Ramos (cell line): ENCODE results near the gene ARHGEF10L.

Experiments
- in situ Hi-C: fragments of 300-500 bp; cut with MboI; formaldehyde crosslinking; loops from one replicate; pipeline ENCODE4 v1.14.3; 2022; ENCODE audit warnings: low sequenced_read_pairs; ENCODE audit not compliant: unreplicated experiment

The ARHGEF10L gene

DNA sequence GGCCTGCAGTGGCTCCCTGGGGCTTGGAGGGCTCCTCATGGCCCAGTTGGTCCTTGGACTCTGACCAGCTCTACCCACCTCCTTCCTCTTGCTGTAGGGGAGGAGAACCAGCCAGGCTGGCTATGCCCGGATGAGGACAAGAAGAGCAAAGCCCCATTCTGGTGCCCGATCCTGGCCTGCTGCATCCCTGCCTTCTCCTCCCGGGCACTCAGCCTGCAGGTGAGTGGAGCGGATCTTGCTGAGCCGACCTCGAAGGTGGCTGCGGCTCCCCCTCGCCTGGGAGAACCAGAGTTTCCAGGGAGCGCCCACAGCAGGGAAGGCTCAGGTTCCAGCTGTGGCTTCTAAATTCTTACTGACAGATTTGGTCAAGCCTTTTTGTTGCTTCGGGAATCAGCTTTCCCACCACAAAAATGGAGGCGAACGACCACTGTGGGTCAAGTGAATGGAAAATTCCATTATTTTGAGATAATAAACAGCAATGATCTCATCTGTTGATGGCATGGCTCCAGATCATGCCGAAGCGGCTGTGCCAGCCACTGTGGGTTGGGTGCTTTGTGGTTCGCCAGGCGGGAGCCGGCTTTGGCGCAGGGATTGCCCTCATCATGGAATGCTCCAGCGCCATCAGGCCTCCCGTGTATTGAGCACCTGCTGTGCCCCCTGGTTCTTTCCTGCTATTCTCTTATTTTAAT lies 109.1 kb downstream of the ARHGEF10L start:
- in situ Hi-C loops: no loop called here

GRCh38 chr1:17649371-17650106 lies 110.0 kb downstream of the ARHGEF10L start:
- in situ Hi-C loops: loop anchor here (25.0 kb wide), 1 partner anchor 463 kb away; the partner anchor contains the start of gene IGSF21

GRCh38 chr1:17653276-17653675 lies 113.8 kb downstream of the ARHGEF10L start:
- in situ Hi-C loops: loop anchor here (25.0 kb wide), 1 partner anchor 459 kb away; the partner anchor contains the start of gene IGSF21

- in situ Hi-C loops: loop anchor here (25.0 kb wide), 1 partner anchor 458 kb away; the partner anchor contains the start of gene IGSF21
Observed at GRCh38 chr1:17653728-17654351, 114.3 kb downstream of the ARHGEF10L start.

DNA sequence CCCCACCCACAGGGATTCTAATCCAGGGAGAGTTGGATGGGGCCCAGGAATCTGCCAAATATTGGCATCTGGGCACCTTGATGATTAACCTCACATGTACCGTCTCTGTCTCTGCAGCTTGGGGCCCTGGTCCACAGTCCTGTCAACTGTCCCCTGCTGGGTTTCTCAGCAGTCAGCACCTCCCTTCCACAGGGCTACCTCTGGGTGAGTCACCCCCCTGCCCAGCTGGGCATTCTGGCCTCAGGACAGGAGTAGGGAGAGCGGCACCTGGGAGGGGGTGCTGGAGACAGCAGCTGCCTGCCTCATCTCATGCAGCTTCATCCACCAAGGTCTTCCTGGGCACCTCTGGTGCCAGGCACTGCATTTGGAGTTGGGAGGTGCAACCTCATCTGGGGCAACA lies 115.0 kb downstream of the ARHGEF10L start:
- in situ Hi-C loops: loop anchor here (25.0 kb wide), 1 partner anchor 458 kb away; the partner anchor contains the start of gene IGSF21

DNA sequence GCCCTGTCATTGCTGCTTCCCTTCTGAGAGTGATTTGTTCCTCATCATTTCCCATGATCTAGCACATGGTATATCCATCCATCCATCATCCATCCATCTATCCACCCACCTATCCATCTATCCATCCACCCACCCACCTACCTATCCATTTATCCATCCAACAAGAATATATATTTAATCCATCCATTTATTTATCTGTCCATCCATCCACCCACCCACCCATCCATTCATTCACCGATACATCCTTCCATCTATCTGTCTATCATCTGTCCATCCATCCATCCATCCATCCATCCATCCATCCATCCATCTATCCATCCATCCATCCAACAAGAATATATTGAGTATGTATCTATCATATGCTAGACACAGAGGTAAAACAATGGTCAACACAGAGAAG lies 115.7 kb downstream of the ARHGEF10L start:
- in situ Hi-C loops: loop anchor here (25.0 kb wide), 1 partner anchor 457 kb away; the partner anchor contains the start of gene IGSF21

DNA sequence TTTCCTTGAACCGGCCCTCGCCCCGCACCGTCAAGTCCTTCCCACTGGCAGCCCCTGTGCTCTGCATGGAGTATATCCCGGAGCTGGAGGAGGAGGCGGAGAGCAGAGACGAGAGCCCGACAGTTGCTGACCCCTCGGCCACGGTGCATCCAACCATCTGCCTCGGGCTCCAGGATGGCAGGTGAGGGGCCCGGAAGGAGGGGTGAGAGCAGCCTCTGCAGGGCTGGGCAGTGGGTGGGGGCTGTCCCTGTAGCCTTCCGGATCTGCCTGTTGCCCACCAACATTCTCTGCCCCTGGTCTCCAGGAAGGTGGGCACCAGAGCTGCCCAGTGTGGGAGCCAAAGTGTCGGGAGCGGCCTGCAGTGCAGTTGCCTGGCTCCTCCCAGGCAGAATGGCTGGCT lies 116.4 kb downstream of the ARHGEF10L start:
- in situ Hi-C loops: loop anchor here (25.0 kb wide), 1 partner anchor 456 kb away; the partner anchor contains the start of gene IGSF21

GRCh38 chr1:17657436-17657835 lies 117.9 kb downstream of the ARHGEF10L start:
- in situ Hi-C loops: loop anchor here (25.0 kb wide), 1 partner anchor 455 kb away; the partner anchor contains the start of gene IGSF21

DNA sequence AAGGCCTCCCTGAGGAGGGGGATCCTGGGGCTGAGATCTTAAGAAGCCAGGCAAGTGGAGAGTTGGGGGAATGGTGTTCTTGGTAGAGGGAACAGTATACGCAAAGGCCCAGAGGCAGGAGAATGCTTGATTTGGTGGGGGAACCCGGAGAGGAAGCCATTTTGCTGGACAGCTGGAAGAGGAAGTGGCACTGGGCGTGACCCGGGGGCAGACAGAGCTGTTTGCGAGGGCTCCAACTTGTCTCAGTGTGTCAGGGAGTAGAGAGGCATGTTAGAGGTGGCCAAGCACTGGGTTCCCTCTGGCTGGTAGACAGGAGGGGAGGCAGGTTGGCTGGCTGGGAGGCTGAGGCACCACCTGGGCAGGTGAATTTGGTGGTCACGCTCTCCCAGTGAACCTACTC lies 119.3 kb downstream of the ARHGEF10L start:
- in situ Hi-C loops: loop anchor here (25.0 kb wide), 1 partner anchor 453 kb away; the partner anchor contains the start of gene IGSF21

- in situ Hi-C loops: loop anchor here (25.0 kb wide), 1 partner anchor 451 kb away; the partner anchor contains the start of gene IGSF21
Observed at GRCh38 chr1:17661546-17662157, 122.2 kb downstream of the ARHGEF10L start.

- in situ Hi-C loops: loop anchor here (25.0 kb wide), 1 partner anchor 450 kb away; the partner anchor contains the start of gene IGSF21
Observed at GRCh38 chr1:17662296-17662695, 122.8 kb downstream of the ARHGEF10L start.

DNA sequence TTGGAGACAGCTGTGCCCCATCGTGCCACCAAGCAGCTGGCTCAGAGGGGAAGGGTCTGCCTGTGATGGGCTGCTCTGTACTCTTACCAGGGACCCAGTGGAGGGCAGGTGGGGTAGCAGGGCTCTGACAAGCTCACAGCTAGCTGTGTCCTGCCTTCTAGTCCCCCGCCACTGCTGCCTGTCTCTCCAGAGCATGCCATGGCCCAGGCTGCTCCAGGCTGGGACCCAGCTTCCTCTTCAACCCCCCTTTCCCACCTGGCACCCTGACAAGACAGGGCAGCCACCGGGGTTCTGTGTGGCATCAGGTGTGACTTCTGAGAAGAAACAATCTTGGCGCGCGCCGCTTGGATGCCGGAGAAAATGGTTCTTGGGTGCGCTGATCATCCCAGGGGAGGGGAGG lies 123.3 kb downstream of the ARHGEF10L start:
- in situ Hi-C loops: loop anchor here (25.0 kb wide), 1 partner anchor 450 kb away; the partner anchor contains the start of gene IGSF21

DNA sequence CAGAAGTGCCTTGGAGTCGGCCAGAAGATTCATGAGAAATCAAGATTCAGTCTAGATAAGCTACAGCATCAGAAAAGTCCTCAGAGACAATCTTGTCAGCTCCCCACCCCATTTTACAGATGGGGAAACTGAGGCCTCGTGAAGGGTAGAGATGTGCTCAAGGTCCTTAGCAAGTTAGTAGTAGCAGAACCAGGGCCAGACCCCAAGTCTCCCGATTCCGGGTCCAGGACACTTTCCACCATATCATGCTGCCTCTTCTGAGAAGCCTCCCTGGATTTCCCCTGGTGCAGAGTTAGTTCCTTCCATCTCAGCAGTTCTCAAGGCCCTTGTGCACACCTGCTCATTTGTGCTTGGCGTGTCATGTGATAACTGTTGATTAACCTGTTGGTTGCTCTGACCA lies 124.1 kb downstream of the ARHGEF10L start:
- in situ Hi-C loops: loop anchor here (25.0 kb wide), 1 partner anchor 449 kb away; the partner anchor contains the start of gene IGSF21

DNA sequence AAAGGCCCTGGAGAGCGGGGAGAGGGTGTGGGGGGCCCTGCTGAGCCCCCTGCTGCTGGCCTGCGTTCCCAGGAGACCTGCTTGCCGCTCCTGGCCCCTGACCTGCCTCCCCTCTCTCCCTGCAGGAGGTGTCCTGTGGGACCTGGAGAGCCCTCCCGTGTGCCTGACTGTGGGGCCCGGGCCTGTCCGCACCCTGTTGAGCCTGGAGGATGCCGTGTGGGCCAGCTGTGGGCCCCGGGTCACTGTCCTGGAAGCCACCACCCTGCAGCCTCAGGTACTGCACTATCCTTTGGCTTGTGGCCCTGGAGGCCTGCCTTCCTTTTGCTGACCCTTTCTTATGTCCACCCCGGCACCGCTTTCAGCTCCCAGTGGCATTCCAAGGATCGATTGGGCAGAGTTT lies 124.8 kb downstream of the ARHGEF10L start:
- in situ Hi-C loops: loop anchor here (25.0 kb wide), 1 partner anchor 448 kb away; the partner anchor contains the start of gene IGSF21

- in situ Hi-C loops: loop anchor here (25.0 kb wide), 1 partner anchor 447 kb away; the partner anchor contains the start of gene IGSF21
Observed at GRCh38 chr1:17665054-17665453, 125.6 kb downstream of the ARHGEF10L start.

- in situ Hi-C loops: loop anchor here (25.0 kb wide), 1 partner anchor 446 kb away; the partner anchor contains the start of gene IGSF21
Observed at GRCh38 chr1:17665950-17666720, 126.6 kb downstream of the ARHGEF10L start.

GRCh38 chr1:17667641-17668040 lies 128.1 kb downstream of the ARHGEF10L start:
- in situ Hi-C loops: loop anchor here (25.0 kb wide), 1 partner anchor 445 kb away; the partner anchor contains the start of gene IGSF21

DNA sequence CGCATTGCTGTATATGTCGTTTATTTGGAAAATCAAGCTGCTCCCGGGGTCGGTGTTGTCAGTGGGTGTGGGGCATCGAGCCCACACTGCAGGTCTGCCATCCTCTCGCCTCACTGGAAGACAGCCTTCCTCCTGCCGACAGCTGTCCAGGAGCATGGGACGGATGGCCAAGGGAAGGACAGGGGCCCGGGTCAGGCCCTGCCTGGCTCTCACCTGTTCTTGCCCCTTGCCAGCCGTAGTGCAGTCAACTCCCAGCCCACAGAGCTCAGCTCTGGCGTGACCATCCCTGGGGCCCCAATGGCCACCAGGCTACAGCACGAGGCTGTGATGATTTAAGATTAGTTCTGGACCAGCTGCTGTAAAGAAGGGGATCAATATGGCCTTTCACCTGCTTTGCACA lies 128.7 kb downstream of the ARHGEF10L start:
- in situ Hi-C loops: loop anchor here (25.0 kb wide), 1 partner anchor 444 kb away; the partner anchor contains the start of gene IGSF21
